KOPT-K1 (cell line): ENCODE results near the gene CASZ1.

Source experiments
- H3K27ac ChIP-seq: fragments of 200-600 bp; sonication (generic); 2 replicates; pipeline ENCODE4 v1.5.1; 2016; ENCODE audit warnings: antibody characterized with exemption, mild to moderate bottlenecking, low read depth, low read length; ENCODE audit not compliant: poor library complexity, severe bottlenecking
- H3K36me3 ChIP-seq: fragments of 200-600 bp; sonication (generic); 2 replicates; pipeline ENCODE4 v1.5.1; 2017; ENCODE audit warnings: antibody characterized with exemption, mild to moderate bottlenecking, low read length, moderate library complexity; ENCODE audit not compliant: insufficient read depth
- H3K9me3 ChIP-seq: fragments of 200-600 bp; sonication (generic); 2 replicates; pipeline ENCODE4 v1.5.1; 2017; ENCODE audit warnings: antibody characterized with exemption, low read length, mild to moderate bottlenecking; ENCODE audit not compliant: insufficient read depth, poor library complexity, severe bottlenecking

Gene CASZ1

GRCh38 chr1:10628685-10629084, 167.8 kb downstream of the CASZ1 start:
- H3K27ac ChIP-seq, result no peak overlapping the region
- peaks cover 4% of the 10 kb centered on the region; the same call in 1 of the 2 replicates for H3K36me3 ChIP-seq
- no peaks in the 10 kb centered on the region for H3K9me3 ChIP-seq

- Histone ChIP-seq H3K36me3 (peaks cover 4% of the 10 kb centered on the region; the same call in 1 of the 2 replicates), H3K27ac (no peak overlapping the region), H3K9me3 (no peaks in the 10 kb centered on the region)
These were observed 169.5 kb downstream of the CASZ1 start for GRCh38 chr1:10626791-10627410.

GRCh38 chr1:10626131-10626731, 170.2 kb downstream of the CASZ1 start:
- H3K36me3 ChIP-seq, result peaks cover 4% of the 10 kb centered on the region; the same call in 1 of the 2 replicates
- H3K27ac ChIP-seq, result no peak overlapping the region
- no peaks in the 10 kb centered on the region for H3K9me3 ChIP-seq

GRCh38 chr1:10625554-10625953, 170.9 kb downstream of the CASZ1 start:
- H3K27ac ChIP-seq, result no peak overlapping the region
- no peaks in the 10 kb centered on the region for H3K9me3 ChIP-seq
- H3K36me3 ChIP-seq, result peaks cover 4% of the 10 kb centered on the region; the same call in 1 of the 2 replicates

- H3K9me3 ChIP-seq, result no peaks in the 10 kb centered on the region
- H3K36me3 ChIP-seq, result peaks cover 4% of the 10 kb centered on the region; the same call in 1 of the 2 replicates
- H3K27ac ChIP-seq, result no peak overlapping the region
These were observed 171.4 kb downstream of the CASZ1 start for GRCh38 chr1:10625076-10625475.

GRCh38 chr1:10624256-10625050, 172.0 kb downstream of the CASZ1 start:
- Histone ChIP-seq H3K27ac (no peak overlapping the region), H3K36me3 (peaks cover 1% of the 10 kb centered on the region; the same call in 1 of the 2 replicates), H3K9me3 (no peaks in the 10 kb centered on the region)

- Histone ChIP-seq H3K36me3 (no peaks in the 10 kb centered on the region; the same call in 1 of the 2 replicates), H3K9me3 (no peaks in the 10 kb centered on the region), H3K27ac (no peak overlapping the region)
These were observed 172.7 kb downstream of the CASZ1 start for GRCh38 chr1:10623686-10624145.

GRCh38 chr1:10622910-10623685, 173.3 kb downstream of the CASZ1 start:
- Histone ChIP-seq H3K27ac (no peak overlapping the region), H3K9me3 (no peaks in the 10 kb centered on the region), H3K36me3 (no peaks in the 10 kb centered on the region; the same call in 1 of the 2 replicates)

GRCh38 chr1:10621906-10622305, 174.5 kb downstream of the CASZ1 start:
- Histone ChIP-seq H3K27ac (no peak overlapping the region), H3K36me3 (no peaks in the 10 kb centered on the region; the same call in 1 of the 2 replicates), H3K9me3 (no peaks in the 10 kb centered on the region)

- Histone ChIP-seq H3K9me3 (no peaks in the 10 kb centered on the region), H3K27ac (no peak overlapping the region), H3K36me3 (no peaks in the 10 kb centered on the region; the same call in 1 of the 2 replicates)
These were observed 175.7 kb downstream of the CASZ1 start for GRCh38 chr1:10620776-10621175.

GRCh38 chr1:10617931-10618885, 178.2 kb downstream of the CASZ1 start:
- no peaks in the 10 kb centered on the region; the same call in 1 of the 2 replicates for H3K36me3 ChIP-seq
- no peaks in the 10 kb centered on the region for H3K9me3 ChIP-seq
- H3K27ac ChIP-seq, result no peak overlapping the region

- Histone ChIP-seq H3K9me3 (no peaks in the 10 kb centered on the region), H3K36me3 (no peaks in the 10 kb centered on the region; the same call in 1 of the 2 replicates), H3K27ac (no peak overlapping the region)
These were observed 179.1 kb downstream of the CASZ1 start for GRCh38 chr1:10617318-10617717.

- Histone ChIP-seq H3K36me3 (no peaks in the 10 kb centered on the region; the same call in 1 of the 2 replicates), H3K9me3 (no peaks in the 10 kb centered on the region), H3K27ac (no peak overlapping the region)
These were observed 179.8 kb downstream of the CASZ1 start for GRCh38 chr1:10616696-10617095.
